Measurements from ENCODE around the gene PTPRN.
"Not testable (repeated sequence)": the region's sequence is repeated elsewhere in the genome, so short reads cannot be mapped to it uniquely, and the experiment has no call there.

Gene PTPRN

DNA sequence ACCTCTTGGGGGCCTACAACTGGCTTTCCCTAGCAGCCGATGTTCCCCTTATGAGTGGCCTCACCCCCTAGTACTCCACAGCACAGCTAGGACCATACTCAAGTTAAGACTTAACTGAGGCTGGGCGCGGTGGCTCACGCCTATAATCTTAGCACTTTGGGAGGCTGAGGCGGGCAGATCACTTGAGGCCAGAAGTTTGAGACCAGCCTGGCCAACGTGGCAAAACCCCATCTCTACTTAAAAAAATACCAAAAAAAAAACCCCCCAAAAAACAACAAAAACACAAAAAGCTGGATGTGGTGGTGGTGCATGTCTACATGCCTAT is 22.1 kb downstream of the PTPRN start:
- ATAC-seq (ENCODE audit: low read depth); DNase-seq (ENCODE audit: low spot score in 2 of 2); H3K9me3 Mint-ChIP-seq; H3K27me3 Mint-ChIP-seq; H3K4me3 Mint-ChIP-seq: not testable (repeated sequence)
- peaks cover 12% of the 10 kb centered on the region for H3K36me3 Mint-ChIP-seq
- H3K27ac Mint-ChIP-seq: peak overlapping the region; percentile 11
- H3K4me1 Mint-ChIP-seq: peaks cover 12% of the 10 kb centered on the region

DNA sequence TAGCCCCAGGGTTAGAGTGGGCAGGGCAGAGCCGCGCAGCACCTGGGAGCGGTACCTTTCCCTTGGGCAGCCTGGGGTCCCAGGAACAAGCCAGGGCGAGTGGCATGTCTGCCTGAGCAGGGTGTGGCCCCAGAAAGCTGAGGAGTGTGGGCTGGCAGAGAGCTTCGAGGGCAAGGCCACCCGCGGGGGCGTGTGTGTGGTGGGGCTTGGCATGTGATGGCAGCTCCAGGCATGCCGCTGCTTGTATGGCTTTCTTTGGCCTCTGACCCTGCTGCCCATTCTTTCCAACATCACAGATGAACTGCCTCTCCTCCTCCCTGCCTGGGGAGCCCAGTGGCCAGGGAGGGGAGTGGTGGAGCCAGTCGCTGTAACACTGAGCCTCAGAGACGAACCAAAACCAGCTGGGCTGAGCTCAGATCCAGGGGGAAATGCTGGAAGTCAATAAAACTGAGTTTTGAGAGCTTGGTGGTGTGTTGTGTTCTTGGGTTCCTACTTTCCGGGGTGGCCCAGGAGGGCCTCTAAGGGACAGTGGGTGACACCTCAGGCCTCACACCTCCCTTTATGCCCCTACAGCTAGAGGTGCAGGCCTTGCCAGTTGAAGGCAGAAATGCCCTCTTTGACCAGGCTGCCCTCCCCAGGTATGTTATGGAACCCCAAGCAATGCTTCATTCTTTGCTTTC is 22.6 kb downstream of the PTPRN start:
- H3K36me3 Mint-ChIP-seq: peaks cover 12% of the 10 kb centered on the region
- no peak overlapping the region for H3K4me3 Mint-ChIP-seq
- no peaks in the 10 kb centered on the region for H3K27me3 Mint-ChIP-seq
- peak overlapping the region; percentile 11 for H3K27ac Mint-ChIP-seq
- H3K4me1 Mint-ChIP-seq: peaks cover 12% of the 10 kb centered on the region
- peak; percentile 26 for ATAC-seq (ENCODE audit: low read depth)
- H3K9me3 Mint-ChIP-seq: no peaks in the 10 kb centered on the region
- no peak for DNase-seq (ENCODE audit: low spot score in 2 of 2)

DNA sequence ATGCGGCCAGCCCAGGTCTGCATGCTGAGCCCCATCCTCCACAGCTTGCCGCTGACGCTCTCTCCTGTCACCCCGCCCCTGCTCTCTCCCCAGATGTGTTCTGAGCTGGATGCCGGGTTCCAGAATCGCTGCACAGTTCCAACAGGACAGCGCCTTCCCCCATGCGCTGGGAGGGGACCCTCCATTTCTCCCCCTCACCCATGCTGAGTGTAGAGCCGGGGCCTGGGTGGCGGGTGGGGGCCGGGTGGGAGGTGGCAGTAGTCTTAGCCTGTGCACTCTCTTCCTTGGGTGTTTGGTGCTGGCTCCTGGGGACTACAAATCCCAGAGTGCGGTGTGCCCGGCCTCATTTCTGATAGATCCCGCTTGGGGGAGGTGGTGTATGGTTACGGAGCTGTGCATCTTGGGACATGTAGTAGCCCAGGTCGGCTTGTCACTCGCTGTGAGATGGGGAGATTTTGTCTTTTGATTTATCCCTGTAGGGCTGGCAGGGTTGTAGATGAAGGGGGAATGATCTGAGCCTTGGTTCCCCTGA is 23.2 kb downstream of the PTPRN start:
- no peak overlapping the region for H3K27ac Mint-ChIP-seq
- H3K9me3 Mint-ChIP-seq: no peaks in the 10 kb centered on the region
- H3K4me3 Mint-ChIP-seq: no peak overlapping the region
- H3K27me3 Mint-ChIP-seq: no peaks in the 10 kb centered on the region
- peaks cover 15% of the 10 kb centered on the region for H3K36me3 Mint-ChIP-seq
- DNase-seq (ENCODE audit: low spot score in 2 of 2) (no peak), ATAC-seq (ENCODE audit: low read depth) (no peak)
- H3K4me1 Mint-ChIP-seq: peaks cover 15% of the 10 kb centered on the region

DNA sequence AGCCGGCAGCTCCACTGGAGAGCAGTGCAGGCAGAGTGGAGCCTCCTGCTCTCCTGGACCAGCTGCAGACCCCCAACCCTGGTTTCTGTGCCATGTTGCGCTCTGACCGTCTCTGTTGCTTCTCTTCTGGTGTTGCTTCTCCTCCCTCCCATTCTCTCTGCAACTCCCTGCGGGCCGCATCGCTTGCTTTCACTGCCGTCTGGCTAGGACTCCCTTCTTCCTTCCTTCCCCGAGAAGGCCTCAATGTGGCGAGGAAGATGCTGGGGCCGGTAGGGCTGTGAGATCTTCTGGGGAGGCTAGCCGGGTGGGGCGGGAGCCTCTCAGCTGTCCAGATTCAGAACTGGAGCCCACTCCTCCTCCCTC is 23.8 kb downstream of the PTPRN start:
- Mint-ChIP-seq H3K4me1 (peaks cover 18% of the 10 kb centered on the region), H3K9me3 (no peaks in the 10 kb centered on the region)

DNA sequence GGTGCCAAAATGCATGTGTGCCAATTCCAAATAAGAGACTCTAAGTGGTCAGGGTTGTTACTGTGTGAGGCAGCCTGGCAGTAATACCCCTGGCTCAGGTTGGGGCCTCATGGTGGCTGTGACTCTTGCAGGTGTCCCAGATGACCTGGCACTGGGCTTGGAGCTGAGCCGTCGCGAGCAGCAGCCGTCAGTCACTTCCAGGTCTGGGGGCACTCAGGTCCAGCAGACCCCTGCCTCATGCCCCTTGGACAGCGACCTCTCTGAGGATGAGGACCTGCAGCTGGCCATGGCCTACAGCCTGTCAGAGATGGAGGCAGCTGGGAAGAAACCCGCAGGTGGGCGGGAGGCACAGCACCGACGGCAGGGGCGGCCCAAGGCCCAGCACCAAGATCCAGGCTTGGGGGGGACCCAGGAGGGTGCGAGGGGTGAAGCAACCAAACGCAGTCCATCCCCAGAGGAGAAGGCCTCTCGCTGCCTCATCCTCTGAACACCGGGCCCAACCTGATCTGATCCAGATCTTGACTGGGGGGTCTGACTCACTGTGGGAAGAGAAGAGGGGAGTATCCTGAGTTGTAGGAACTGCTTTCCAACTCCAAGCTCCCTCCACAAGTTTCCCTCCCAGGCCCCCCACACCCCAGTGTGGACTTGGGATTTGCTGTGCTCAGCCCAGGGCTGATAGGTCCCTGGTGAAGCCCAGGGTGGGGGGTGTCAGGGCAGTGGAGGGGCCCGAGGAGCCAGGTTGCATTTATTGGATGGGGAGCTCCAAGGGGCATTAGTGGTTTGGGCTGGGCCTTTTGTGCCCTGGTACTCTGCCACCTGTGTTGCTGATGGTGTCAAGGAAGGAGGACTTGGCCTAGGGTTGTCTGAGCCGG is 24.5 kb downstream of the PTPRN start:
- DNase-seq (ENCODE audit: low spot score in 2 of 2) (no peak), ATAC-seq (ENCODE audit: low read depth) (no peak)
- H3K27me3 Mint-ChIP-seq: no peaks in the 10 kb centered on the region
- no peak overlapping the region for H3K27ac Mint-ChIP-seq
- H3K9me3 Mint-ChIP-seq: no peaks in the 10 kb centered on the region
- H3K4me1 Mint-ChIP-seq: peaks cover 22% of the 10 kb centered on the region
- H3K4me3 Mint-ChIP-seq: no peak overlapping the region
- H3K36me3 Mint-ChIP-seq: peaks cover 15% of the 10 kb centered on the region

More for the DNA sequence above, 23.8 kb downstream of the PTPRN start:
- Mint-ChIP-seq H3K36me3 (peaks cover 15% of the 10 kb centered on the region), H3K4me3 (no peak overlapping the region), H3K27ac (no peak overlapping the region), H3K27me3 (no peaks in the 10 kb centered on the region)
- DNase-seq (ENCODE audit: low spot score in 2 of 2) (no peak), ATAC-seq (ENCODE audit: low read depth) (no peak)

DNA sequence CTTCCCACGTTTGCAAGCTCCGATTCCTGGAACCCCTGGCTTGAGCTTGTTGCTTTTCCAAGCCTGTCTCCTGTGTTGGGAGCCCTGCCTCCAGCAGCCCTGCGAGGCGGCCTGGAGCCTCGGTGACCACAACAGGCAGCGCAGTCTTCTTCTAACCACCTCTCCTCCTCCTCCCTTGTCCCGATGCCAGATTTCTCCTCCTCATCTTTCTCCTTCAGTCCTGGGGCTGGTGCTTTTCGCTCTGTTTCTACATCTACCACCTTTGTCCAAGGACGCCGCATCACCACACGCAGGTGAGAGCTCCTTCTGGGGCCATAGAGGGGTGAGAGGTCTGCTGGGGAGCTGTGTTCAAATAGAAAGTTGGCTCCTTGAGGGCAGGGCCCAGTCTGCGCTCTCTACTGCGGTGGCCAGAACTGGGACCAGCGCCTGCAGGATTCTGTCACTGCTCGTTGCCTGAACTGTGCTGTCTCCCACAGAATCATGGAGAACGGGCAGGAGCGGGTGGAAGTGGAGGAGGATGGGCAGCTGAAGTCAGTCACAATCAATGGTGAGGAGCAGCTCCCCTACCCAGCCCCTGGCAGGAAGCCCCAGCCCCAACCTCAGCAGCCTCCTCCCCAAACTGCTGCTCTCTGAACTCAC is 26.1 kb downstream of the PTPRN start:
- peaks cover 15% of the 10 kb centered on the region for H3K36me3 Mint-ChIP-seq
- H3K4me3 Mint-ChIP-seq: no peak overlapping the region
- ATAC-seq (ENCODE audit: low read depth) (no peak), DNase-seq (ENCODE audit: low spot score in 2 of 2) (no peak)
- H3K27me3 Mint-ChIP-seq: no peaks in the 10 kb centered on the region
- peak overlapping the region; percentile 97 for H3K27ac Mint-ChIP-seq
- H3K4me1 Mint-ChIP-seq: peaks cover 29% of the 10 kb centered on the region
- H3K9me3 Mint-ChIP-seq: no peaks in the 10 kb centered on the region

DNA sequence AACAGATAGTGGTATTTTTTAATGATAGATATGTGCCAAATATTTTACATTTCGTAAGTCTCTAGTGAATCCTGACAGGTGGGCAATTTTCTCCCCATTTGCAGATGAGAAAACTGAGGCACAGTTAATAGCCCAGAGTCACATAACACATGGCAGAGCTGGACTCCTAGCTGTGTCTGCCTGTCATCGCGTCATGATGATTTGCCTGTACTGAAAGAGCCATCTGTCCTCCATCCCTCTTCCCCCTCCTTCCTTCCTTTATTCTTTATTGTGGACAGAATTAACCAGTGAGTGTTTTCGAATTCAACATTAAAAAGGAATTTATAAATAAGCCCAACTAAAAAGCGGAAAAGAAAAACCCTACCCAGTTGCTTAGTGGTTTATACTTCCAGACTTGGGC is 26.8 kb downstream of the PTPRN start:
- ATAC-seq (ENCODE audit: low read depth) (no peak), DNase-seq (ENCODE audit: low spot score in 2 of 2) (no peak)
- no peak overlapping the region for H3K4me3 Mint-ChIP-seq
- no peaks in the 10 kb centered on the region for H3K9me3 Mint-ChIP-seq
- peaks cover 15% of the 10 kb centered on the region for H3K36me3 Mint-ChIP-seq
- no peaks in the 10 kb centered on the region for H3K27me3 Mint-ChIP-seq
- peaks cover 31% of the 10 kb centered on the region for H3K4me1 Mint-ChIP-seq
- peak overlapping the region; percentile 97 for H3K27ac Mint-ChIP-seq

DNA sequence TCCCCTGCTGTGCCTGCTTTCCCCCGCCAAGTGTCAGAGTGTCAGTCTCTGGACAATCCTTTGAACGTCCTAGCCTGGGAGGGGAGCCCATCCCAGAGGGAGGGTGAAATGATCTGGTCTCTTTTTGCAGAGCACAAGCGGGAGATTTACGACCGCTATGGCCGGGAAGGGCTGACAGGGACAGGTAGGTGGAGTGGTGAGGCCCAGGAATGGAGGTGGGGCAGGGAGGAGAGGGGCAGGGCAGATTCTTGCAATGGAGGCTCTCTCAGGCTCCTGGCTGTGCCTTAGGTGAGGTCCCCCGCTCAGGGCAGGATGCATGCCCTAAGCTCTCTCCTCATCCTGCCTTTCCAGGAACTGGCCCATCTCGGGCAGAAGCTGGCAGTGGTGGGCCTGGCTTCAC is 27.6 kb downstream of the PTPRN start:
- peaks cover 35% of the 10 kb centered on the region for H3K4me1 Mint-ChIP-seq
- H3K36me3 Mint-ChIP-seq: peaks cover 15% of the 10 kb centered on the region
- no peaks in the 10 kb centered on the region for H3K27me3 Mint-ChIP-seq
- H3K9me3 Mint-ChIP-seq: no peaks in the 10 kb centered on the region
- H3K4me3 Mint-ChIP-seq: no peak overlapping the region
- ATAC-seq (ENCODE audit: low read depth): no peak
- no peak for DNase-seq (ENCODE audit: low spot score in 2 of 2)
- H3K27ac Mint-ChIP-seq: peak overlapping the region; percentile 97

DNA sequence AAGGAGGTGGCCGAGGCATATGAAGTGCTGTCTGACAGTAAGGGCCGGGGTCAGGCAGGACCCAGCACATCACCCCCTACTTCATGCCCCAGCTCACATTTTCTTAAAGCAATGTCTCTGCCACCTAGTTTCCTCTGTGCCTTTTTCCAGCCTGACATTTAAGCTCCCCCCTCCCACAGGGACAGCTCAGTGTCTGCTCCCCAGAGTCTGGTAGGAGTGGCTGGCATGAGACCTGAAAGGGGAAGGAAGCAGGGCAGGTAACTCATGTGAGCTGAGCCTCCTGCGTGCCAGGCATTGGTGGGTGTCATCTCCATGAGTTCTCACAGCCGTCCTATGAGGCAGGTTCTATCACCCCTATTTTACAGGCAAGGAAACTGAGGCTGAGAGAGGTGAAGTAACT is 28.6 kb downstream of the PTPRN start:
- H3K9me3 Mint-ChIP-seq: no peaks in the 10 kb centered on the region
- no peaks in the 10 kb centered on the region for H3K27me3 Mint-ChIP-seq
- peaks cover 35% of the 10 kb centered on the region for H3K4me1 Mint-ChIP-seq
- no peak for ATAC-seq (ENCODE audit: low read depth)
- H3K4me3 Mint-ChIP-seq: peak overlapping the region; percentile 94
- no peak for DNase-seq (ENCODE audit: low spot score in 2 of 2)
- H3K27ac Mint-ChIP-seq: peak overlapping the region; percentile 97
- H3K36me3 Mint-ChIP-seq: peaks cover 14% of the 10 kb centered on the region

DNA sequence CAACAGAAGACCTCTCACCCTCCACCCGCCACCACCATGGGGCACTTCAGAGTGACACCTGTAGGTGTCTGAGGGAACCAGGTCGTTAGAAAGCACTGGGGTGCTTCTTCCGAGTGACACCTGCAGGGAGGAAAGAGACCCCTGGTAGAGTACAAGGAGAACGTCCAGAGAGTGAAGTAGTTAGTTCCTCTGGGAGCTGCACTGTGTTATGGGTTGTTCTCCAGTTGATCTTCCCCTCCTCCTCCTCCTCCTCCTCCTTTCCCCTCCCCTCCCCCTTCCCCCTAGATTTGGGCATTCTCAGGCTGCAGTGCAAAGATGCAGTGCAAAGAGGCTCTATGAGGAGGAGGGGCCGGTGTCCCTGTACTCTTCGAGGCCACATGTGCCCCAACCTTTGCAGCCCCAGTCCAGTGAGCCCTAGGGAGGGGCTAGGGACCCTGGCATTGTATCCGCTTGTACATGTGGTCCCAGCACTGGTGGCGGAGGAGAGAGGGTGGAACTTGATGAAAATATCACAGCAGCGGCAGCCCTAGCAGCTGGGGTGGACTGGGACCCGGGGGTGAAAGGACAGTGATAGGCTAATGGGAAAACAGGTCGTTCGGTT is 29.2 kb downstream of the PTPRN start:
- ATAC-seq (ENCODE audit: low read depth) (no peak), DNase-seq (ENCODE audit: low spot score in 2 of 2) (no peak)
- Mint-ChIP-seq H3K27ac (peak overlapping the region; percentile 97), H3K4me1 (peaks cover 33% of the 10 kb centered on the region), H3K36me3 (peaks cover 11% of the 10 kb centered on the region), H3K27me3 (no peaks in the 10 kb centered on the region), H3K9me3 (no peaks in the 10 kb centered on the region), H3K4me3 (peak overlapping the region; percentile 94)

DNA sequence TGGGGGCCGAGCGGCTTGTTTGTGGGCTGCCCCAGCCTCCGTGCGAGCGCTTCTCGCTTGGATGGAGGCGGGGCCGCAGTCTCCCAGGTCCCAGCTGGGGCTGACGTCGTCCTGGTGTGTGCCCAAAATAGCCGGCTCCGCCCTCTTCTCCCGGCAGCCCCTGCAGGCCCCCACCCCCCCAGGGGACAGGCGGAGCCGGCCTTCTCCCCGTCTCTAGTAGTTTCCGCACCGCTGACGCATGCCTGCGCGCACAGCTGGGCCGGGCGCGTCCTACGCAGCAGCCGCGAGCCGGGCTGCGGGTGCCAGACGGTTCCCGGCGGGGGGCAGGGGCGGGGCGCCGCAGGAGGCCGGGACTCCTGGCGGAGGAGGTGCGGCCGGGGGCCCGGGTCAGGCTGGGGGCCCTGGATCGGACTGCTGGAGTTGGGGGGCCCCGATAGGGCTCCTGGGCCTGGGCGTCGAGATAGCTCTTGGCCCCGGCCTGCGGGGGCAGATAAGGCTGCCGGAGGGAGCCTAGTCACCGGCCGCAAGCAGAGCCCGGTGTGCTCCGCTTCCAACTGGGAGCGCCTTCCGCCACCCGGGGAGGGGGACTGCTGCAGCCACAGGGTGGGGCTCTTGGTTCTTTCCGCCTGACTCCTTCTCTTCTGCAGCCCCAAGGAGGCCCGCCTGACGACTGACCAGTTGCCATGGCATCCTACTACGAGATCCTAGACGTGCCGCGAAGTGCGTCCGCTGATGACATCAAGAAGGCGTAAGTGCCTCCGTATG is 29.9 kb downstream of the PTPRN start, which contains the start of gene DNAJB2:
Gene DNAJB2 (plus strand): TSS at position 216 of the 765 bp plus-strand sequence. CDS start 468 bp downstream, at position 684.
- DNase-seq (ENCODE audit: low spot score in 2 of 2) (peak; percentile 95 to 99), ATAC-seq (ENCODE audit: low read depth) (peak; percentile 71)
- no peaks in the 10 kb centered on the region for H3K27me3 Mint-ChIP-seq
- H3K4me3 Mint-ChIP-seq: peak within 1 kb of the TSS; percentile 94
- peaks cover 36% of the 10 kb centered on the region for H3K4me1 Mint-ChIP-seq
- no peaks in the 10 kb centered on the region for H3K9me3 Mint-ChIP-seq
- H3K27ac Mint-ChIP-seq: peak within 1 kb of the TSS; percentile 97
- H3K36me3 Mint-ChIP-seq: peaks cover 14% of the 10 kb centered on the region

DNA sequence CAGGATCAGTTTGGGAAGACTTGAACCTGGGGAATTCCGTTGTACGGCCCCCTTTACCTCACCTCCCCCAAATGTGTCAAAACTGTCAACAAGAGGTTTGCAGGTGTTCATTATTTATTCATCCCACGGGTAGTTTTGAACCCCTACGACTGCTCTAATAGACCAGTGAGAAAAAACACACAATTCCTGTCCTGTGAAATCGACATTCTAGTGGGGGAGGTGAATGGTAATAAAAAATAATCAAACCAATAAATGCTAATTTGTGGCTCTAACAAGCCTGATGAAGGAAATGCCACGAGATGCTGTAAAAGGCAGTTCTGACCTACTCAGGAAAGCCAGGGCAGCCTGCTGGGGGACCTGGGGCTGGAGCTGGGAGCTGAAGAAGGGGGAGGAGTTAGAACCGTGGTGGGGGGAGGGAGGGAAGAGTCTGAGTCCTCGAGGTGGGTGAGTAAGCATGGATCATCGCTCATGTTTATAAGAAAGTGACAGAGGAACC is 30.5 kb downstream of the PTPRN start:
- Mint-ChIP-seq H3K4me3 (peak overlapping the region; percentile 94), H3K4me1 (peaks cover 36% of the 10 kb centered on the region), H3K9me3 (no peaks in the 10 kb centered on the region), H3K36me3 (peaks cover 12% of the 10 kb centered on the region), H3K27ac (peak overlapping the region; percentile 97), H3K27me3 (no peaks in the 10 kb centered on the region)
- DNase-seq (ENCODE audit: low spot score in 2 of 2): no peak
- ATAC-seq (ENCODE audit: low read depth): peak; percentile 3

Data from memory B cell (primary cell).